NK-92 treated with Interleukin-12 subunit alpha and Interleukin-12 subunit beta, amount 100 ng/mL, for 24 hours (cell line): Measurements from ENCODE around the gene IL17RE.
"Not testable (repeated sequence)": the region's sequence is repeated elsewhere in the genome, so short reads cannot be mapped to it uniquely, and the experiment has no call there.

ENCODE experiments used
- DNase-seq: peaks from one replicate; lab custom pipeline; 2025; lab: John Stamatoyannopoulos, UW

The IL17RE gene

DNA sequence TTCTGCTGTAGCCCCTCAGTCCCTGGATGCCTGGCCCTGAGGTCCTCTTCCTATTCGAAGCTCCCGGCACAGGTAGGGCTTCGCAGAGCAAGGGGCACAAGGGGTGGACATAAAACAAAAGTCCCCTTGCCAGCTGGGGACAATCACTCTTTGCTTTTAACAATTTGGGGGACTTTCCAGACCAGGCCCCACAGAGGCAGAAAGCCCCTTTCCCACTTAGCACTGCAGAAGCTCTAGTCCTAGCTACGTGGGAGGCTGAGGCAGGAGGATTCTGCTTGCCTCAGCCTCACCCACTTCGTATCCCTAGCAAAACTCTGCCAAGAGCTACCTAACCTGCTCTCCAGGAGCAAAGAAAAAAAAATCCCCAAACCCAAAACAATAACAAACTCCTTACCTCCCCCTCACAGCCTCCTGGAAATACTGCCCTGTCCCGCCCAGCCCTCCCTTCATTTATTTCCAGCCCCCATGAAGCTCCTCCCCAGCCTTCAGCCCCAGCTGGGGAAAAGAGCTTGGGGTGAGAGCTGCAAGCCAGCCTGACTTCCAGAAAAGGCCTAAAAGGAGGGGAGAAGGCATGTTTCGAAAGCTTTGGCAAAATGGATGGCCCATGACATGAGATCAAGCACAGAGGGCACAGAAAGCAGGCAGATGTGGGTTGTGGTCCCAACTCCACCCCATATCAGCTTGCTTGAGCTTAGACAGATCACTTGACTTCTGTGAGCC lies 22.7 kb upstream of the IL17RE start, which contains the start of gene CIDEC:
Gene CIDEC, minus strand, starts transcription at position 424 of the 720 bp plus-strand sequence. CDS start 1,767 bp downstream, outside the sequence.
- DNase-seq: no peak

DNA sequence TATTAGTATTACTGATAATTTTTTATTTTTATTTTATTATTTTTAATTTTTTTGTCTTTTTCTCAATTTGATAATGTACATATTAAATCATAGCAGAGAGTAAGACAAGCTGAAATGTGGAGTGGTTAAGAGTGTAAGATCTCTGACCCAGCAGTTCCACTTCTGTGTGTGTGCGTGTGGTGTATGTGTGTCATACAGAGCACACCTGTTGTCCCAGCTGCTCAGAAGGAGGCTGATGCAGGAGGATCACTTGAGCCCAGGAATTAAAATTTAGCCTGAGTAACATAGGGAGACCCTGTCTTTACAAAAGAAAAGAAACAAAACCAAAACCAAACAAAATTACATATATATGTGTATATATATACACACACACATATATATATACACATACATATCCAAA lies 21.2 kb upstream of the IL17RE start:
- no peak for DNase-seq

DNA sequence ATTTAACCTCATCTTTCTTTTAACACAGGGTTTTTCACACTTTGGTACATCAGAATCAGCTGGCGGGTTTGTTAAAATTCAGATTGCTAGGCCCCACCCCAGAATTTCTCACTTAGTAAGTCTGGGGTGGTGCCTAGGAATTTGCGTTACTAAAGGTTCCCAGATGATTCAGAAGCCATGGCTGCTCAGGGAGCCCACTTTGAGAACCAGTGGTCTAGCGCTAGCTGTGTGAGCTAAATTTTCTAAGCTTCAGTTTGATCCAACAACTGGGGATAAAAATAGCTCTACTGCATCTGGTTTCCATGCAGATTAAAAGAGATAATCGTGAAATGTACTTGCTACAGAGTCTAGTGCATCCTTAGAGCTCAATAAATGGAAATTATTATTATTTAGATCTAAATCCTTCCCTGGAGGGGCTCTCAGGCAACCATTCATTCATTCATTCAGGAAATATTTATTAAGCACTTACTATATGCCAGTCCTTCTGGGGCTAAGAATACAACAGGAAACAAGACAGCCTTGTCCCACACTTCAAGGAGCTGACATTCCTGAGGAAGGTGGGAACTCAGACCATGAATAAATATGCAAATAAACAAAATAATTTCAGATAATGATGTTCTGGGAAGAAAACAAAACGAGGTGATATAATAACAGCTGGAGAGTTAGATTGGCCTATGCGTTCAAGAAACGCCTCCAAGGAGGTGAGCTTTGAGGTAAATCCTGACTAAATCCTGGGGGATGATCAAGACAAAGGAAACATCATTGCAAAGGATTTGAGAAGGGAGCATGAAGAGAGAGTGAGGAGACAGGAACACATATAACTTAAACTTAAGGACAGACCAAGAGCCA lies 18.7 kb upstream of the IL17RE start:
- DNase-seq: no peak

DNA sequence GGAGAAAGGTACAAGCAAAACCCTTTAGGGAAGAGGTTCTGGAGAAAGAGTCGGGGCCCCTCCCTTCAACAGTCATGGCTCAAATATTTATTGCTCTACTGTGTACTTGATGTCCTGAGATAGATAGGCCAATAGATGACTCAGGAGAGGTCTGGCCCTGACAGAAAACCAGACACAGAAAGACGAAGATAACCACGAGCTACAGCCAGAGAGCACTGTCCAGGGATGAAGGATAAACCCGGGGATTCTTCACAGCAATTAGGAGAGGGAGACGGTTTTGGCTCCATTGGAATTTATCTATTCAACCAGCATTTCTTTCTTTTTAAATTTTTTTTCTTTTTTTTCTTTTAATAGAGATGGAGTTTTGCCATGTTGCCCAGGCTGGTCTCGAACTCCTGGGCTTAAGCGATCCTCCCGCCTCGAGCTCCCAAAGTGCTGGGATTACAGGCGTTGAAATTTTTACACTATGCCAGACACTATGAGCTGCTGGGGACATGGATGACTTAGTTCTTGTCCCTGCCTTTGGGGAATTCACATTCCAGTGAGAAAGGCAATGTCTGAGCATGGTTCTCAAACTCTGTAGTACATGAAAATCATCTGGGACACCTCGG lies 18.0 kb upstream of the IL17RE start:
- DNase-seq: no peak

DNA sequence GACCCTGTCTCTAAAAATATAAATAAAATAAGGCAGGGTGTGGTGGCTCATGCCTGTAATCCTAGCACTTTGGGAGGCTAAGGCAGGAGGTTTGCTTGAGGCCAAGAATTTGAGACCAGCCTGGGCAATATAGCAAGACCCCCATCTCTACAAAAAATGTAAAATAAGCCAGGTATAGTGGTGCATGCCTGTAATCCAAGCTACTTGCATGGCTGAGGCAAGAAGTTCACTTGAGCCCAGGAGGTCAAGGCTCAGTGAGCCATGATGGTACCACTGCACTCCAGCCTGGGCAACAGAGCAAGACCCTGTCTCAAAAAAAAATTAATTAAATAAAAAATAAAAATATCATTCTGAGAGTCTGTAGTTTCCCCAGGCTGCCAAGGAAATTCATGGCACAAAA lies 16.3 kb upstream of the IL17RE start:
- no peak for DNase-seq

DNA sequence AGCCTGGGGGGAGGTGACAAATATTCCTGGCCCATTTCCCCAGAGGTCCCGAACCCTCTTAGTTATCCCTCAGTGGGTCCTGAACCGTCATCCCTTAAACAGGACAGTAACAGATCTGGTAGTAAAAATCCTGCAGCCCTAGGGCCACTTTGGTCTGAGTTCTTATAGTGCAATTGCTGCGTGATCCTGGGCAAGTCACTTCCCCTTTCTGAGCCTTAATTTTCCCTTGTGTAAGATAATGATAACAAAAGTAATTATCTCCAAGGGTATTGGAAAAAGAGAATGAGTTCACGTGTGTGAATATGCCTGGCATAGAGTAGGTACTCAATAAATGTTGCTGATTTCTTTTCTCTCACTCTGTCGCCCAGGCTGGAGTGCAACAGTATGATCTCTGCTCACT lies 15.2 kb upstream of the IL17RE start:
- no peak for DNase-seq

DNA sequence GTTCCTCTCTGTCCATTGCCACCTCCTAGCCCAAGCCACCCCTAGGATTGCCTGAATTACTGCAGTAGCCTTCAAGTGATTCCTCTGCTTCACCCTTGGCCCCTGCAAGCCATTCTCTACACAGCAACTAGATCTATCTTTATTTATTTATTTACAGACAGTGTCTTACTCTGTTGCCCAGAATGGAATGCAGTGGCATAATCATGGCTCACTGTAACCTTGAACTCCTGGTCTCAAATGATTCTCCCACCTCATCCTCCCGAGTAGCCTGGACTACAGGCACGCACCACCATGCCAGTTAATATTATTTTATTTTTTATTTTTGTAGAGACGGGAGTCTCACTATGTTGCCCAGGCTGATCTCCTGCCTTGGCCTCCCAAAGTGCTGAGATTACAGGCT lies 14.1 kb upstream of the IL17RE start:
- no peak for DNase-seq

DNA sequence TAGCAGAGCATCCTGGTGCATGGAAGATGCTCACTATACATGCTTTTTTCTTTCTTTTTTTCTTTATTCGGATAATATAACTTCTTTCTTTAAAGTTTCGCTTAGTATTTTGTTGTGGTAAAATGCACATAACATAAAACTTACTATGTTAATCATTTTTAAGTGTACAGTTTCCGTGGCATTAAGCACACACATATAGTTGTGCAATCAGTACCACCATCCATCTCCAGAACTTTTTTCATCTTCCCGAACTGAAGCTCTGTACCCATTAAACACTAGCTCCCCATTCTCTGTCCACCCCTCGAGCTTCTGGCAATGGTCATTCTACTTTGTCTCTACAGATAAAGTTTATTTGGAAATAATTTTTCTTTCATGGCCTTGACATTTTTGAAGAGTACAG lies 13.2 kb upstream of the IL17RE start:
- DNase-seq: no peak

DNA sequence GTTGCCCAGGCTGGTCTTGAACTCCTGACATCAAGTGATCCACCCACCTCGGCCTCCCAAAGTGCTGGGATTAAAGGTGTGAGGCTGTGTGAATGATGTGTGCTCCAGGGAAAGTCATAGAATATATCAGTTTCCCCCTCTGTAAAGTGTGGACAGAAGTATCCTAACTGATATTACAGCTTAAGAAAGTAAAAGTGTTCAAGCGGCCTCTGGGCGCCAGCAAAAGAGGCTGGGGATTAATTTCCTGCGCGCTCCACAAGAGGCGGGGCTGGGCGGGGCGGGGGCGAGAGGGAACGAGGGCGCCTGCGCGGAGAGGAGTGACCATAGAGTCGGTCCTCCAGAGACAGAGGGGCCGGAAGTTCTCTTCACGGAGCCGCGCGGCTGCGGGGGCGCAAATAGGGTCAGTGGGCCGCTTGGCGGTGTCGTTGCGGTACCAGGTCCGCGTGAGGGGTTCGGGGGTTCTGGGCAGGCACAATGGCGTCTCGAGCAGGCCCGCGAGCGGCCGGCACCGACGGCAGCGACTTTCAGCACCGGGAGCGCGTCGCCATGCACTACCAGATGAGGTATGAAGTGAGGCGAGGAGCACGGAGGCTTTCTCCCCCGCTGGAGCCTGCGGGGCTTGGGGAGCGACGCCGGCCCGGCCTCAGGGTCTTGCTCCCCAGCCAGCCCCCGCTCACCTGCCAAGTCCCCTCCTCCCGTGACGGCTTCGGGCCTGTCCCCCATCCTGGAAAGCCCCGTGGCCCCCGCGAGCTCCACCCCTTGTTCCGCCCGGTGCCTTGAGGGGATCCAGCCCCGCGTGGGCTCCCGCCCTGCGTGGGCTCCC lies 12.2 kb upstream of the IL17RE start, which contains the start of gene JAGN1:
Gene JAGN1, plus strand, starts transcription at position 362 of the 823 bp plus-strand sequence. Its CDS starts 113 bp downstream, at position 475.
- peak; percentile 83 for DNase-seq

DNA sequence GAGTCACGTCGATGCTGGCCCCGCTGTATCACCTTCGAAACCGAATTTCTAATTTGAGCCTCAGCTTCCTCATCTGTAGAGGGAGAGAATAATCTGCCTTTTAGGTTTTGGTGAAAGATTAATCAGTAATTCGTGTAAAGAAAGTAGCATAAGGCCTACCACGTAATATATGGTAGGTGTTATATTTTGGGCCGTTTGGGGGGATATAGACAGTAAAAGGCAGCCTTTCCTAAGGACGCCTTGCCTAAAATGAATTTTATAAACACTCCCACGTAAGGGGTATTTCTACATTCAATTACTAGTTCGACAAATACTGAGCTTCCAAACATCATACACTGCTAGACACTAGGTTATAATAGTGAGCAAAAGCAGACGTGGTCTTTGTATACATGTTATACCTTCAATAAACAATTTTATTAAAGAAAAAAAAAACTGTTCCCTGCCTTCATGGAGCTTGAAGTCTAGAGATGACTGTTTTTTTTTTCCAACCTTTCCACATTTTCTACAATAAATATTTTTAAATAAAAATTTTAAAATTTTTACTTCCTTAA lies 11.5 kb upstream of the IL17RE start:
- no peak for DNase-seq

DNA sequence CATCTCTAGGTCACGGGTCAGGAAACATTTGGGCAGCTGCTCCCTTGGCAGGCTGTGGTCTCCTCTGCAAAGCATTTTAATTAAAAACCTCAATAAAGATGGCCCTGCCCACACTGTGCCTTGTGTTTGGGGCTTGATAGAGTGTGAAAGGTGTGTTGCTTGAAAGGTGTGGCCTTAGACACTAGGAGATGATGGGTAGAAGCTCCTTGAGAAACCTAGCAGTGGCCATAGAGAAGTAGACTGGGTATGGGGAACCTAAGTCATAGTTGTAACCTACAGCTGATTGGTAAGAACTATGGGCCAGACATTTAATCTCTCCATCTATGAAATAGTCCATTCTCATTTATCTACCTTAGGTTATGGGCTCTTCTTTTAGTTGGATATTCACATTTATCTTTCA lies 8.9 kb upstream of the IL17RE start:
- DNase-seq: no peak

DNA sequence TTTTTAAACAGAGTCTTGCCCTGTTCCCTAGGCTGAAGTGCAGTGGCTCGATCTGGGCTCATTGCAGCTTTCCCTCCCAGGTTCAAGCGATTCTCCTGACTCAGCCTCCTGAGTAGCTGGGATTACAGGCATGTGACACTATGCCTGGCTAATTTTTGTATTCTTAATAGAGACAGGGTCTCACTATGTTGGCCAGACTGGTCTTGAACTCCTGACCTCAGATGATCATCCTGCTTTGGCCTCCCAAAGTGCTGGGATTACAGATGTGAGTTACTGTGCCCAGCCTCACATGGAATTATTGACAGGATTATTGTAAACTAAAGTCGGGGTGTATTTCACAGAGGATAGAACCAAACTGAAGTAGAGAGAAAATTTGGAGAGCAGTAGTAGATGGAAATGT lies 6.9 kb upstream of the IL17RE start:
- DNase-seq: not testable (repeated sequence)

DNA sequence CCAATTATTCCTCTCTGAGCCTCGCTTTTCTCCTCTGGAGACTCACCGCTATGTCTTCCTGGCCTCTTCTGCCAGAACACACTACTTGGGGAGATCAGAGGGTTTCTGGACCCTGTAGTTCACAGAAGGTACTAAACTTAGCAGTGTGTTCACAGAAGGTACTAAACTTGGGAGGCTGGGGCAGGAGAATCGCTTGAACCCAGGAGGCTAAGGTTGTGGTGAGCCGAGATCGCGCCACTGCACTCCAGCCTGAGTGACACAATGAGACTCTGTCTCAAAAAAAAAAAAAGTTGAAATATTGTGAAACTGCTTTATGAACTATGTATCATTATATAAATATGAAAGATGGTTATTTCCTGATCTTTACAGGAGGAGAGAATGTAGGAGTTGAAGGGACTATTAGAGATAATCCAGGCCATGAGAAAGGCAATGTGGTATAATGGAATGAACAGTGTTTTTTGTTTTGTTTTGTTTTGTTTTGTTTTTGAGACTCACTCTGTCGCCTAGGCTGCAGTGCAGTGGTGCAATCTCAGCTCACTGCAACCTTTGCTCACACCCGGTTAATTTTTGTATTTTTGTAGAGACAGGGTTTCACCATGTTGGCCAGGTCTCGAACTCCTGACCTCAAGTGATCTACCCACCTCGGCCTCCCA lies 5.8 kb upstream of the IL17RE start:
- not testable (repeated sequence) for DNase-seq

DNA sequence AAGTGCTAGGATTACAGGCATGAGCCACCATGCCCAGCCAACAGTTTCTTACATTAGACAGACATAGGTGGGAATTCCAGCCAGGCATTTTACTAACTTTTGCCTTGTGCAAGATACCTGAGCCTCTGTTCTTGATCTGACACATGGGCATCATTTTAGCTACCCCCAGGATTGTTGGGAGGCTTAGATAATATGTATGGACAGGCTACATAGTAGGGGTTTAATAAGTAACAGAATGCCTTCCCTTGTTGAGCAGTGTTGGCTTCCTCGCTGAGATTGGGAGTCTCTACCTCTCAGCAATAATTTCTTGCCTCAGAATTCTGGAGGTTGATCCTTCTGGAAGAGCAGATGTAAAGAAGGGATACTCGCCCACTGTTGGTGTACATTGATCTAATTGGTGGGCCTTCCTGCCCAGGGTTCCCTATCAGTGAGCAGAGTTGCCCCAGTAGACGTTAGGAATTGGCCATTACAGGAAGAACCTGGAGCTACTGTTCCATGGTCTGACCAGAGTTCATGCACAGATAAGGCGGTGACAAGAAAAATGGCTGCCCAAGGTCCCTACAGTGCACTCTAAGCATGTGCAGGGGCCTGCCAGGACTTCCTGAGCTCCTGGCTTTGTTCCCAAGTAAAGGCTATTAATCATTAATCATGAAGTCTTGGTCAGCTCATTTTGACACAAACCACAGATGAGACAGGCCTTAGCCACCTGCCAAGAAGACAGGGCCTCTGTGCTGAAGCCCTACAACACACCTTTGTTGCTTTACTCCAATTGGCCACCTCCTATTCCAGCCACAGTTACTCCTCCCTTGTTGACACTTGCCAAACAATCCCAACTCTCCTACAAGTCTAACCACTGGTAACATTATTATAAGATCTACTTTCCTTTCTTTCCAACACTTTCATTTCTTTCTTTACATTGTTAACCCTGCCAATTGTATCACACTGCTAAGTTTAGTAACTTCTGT lies 5.0 kb upstream of the IL17RE start:
- no peak for DNase-seq

DNA sequence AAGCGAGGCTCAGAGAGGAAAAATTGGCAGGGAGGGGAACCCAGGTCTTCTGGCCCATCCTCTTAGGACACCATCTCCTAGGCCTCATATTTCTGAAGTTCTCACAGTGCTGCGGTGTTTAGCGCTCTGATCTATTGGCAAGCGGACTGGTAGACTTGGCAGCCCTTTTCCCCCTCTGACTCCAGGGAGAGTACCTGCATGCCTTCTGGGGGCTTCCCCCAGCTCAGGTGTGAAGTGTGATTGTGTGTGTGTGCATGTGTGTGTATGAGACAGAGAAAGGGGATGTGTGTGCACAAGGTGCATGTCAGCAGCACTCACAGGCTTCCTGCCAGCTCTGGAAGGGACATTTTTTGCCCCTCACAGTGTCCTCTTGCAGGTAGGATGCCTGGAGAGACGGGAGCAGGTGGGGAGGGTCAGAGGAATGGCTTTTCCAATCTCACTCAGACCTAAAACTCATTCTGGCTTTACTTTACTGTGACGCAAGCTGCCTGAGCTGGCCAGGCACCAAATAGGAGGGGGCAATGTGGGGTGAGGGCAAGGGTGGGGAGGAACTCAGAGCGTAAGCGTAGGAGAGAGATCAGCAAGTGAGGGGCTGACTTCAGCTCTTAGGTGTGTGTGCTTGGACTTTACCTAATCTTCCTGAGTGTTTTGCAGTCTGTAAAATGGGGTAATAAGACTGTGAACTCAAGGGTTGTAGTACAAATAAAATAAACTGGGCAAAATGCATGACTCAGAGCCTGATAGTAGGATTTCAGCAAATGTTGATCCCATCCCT lies 4.0 kb upstream of the IL17RE start:
- DNase-seq: no peak

DNA sequence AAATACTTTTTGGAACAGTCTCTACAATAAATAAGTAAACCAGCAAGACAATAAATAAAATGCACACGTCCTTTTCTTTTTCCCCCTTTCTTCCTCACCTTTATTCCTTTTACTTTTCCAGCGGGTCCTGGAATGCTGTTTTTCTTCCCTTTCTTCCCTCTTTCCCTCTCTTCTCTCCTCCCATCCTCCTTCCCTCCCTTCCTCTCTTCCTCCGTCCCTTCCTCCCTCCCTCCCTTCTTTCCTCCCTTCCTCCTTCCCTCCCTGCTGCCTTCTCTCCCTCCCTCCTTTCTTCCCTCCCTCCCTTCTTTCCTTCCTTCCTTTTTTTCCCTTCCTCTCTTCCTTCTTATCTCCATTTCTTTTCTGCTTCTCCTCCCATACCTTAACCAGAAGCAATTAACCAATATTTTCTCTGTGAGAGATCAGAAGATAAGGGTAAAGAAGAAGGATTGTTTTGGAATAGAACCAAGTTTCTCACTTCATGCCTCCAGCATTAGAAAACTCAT lies 3.3 kb upstream of the IL17RE start:
- no peak for DNase-seq

DNA sequence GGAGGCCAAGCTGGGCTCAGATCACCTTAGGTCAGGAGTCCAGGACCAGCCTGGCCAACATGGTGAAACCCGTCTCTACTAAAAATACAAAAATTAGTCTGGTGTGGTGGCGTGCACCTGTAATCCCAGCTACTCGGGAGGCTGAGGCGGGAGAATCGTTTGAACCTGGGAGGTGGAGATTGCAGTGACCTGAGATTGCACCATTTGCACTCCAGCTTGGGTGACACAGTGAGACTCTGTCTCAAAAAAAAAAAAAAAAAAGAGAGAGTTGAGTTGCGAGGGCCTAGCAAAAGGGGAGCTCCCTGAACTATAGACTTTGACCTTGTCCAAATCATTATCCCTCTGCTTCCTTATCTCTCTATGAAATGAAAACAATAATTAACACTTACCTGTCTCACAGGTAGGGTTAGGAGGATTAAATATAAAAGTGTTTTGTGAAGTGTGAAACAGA lies 1.7 kb upstream of the IL17RE start:
- DNase-seq: not testable (repeated sequence)

DNA sequence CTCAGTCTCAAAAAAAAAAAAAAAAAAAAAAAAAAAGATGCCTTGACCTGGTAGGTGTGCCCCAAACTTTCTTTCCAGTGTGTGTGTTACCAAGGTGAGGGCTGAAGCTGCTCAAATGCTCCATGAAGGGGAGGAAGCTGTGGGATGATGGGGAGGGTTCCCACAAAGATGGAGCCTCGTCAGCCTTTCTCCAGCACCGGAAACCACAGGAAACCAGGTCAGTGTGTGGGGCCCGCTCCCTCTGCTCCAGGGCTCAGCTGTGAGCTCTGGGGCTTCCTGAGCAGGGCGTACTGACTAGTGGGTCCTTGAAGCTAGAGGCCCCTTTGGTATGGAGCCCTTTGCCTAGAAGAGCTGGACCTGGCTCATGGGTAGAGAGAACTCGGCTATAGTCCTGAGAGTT lies 681 bp upstream of the IL17RE start:
- DNase-seq: no peak

DNA sequence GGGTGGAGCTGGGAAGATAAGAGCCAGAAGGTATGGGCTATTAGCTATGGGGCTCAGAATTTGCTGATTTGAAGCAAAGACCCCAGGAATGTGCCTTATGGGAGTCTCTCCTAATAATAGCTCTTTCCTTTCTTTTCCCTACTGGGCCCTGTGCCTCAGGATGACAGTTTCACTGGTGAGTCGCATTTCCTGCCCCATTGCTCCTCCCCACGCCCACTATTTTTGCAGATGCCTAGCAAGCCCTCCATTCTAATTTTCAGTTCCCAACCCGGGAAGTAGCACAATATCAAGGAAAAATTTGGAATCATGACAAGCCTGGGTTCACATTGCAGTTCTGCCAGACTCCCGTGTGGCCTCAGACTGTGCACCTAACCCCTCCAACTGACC lies 583 bp downstream of the IL17RE start:
- DNase-seq: no peak
